ENCODE measurements around the gene ZNF423. TPM values are rescaled to one million over a fixed set of nuclear protein-coding genes. Genes with fewer than 3 reads are reported as not detected.
A peak's percentile ranks its signal among the peaks of the same experiment; 100 is the strongest.

Gene ZNF423
- total and polyA plus RNA-seq, 4 donors, result 16.9 to 43.0 (median 34.4) TPM

GRCh38 chr16:49596648-49597291 lies 259.1 kb downstream of the ZNF423 start:
- Histone ChIP-seq H3K27ac (ENCODE audit: low read depth, low read length) (peak overlapping the region; percentile 59), H3K27me3 (ENCODE audit: control insufficient read depth, insufficient read depth, low read length) (no peaks in the 10 kb centered on the region), H3K9me3 (ENCODE audit: control insufficient read depth, insufficient read depth, low read length) (no peaks in the 10 kb centered on the region), H3K36me3 (ENCODE audit: control insufficient read depth, insufficient read depth, low read length) (no peaks in the 10 kb centered on the region), H3K4me3 (ENCODE audit: low read depth, low read length) (no peak overlapping the region), H3K4me1 (ENCODE audit: control insufficient read depth, insufficient read depth, low read length) (peaks cover 36% of the 10 kb centered on the region)
- WGBS (ENCODE audit: insufficient coverage), result 26% methylated on average over 7 of the region's 10 CpGs
- DNase-seq (ENCODE audit: low read depth in 4 of 6, low spot score in 6 of 6), result peak in 2 of 6 donors; percentile 65 to 68

GRCh38 chr16:49596068-49596467 lies 259.8 kb downstream of the ZNF423 start:
- Histone ChIP-seq H3K4me3 (ENCODE audit: low read depth, low read length) (no peak overlapping the region), H3K36me3 (ENCODE audit: control insufficient read depth, insufficient read depth, low read length) (no peaks in the 10 kb centered on the region), H3K27me3 (ENCODE audit: control insufficient read depth, insufficient read depth, low read length) (no peaks in the 10 kb centered on the region), H3K9me3 (ENCODE audit: control insufficient read depth, insufficient read depth, low read length) (no peaks in the 10 kb centered on the region), H3K27ac (ENCODE audit: low read depth, low read length) (peak overlapping the region; percentile 42), H3K4me1 (ENCODE audit: control insufficient read depth, insufficient read depth, low read length) (peaks cover 36% of the 10 kb centered on the region)
- no CpG with 5 or more reads among the region's 11 CpGs for WGBS (ENCODE audit: insufficient coverage)
- peak in 2 of 6 donors; percentile 55 to 81 for DNase-seq (ENCODE audit: low read depth in 4 of 6, low spot score in 6 of 6)

GRCh38 chr16:49594685-49595498 lies 261.0 kb downstream of the ZNF423 start:
- no peaks in the 10 kb centered on the region for H3K27me3 ChIP-seq (ENCODE audit: control insufficient read depth, insufficient read depth, low read length)
- no peaks in the 10 kb centered on the region for H3K9me3 ChIP-seq (ENCODE audit: control insufficient read depth, insufficient read depth, low read length)
- peak overlapping the region; percentile 25 for H3K27ac ChIP-seq (ENCODE audit: low read depth, low read length)
- no peaks in the 10 kb centered on the region for H3K36me3 ChIP-seq (ENCODE audit: control insufficient read depth, insufficient read depth, low read length)
- H3K4me1 ChIP-seq (ENCODE audit: control insufficient read depth, insufficient read depth, low read length), result peaks cover 36% of the 10 kb centered on the region
- no peak for DNase-seq (ENCODE audit: low read depth in 4 of 6, low spot score in 6 of 6)
- WGBS (ENCODE audit: insufficient coverage), result 79% methylated on average over 11 of the region's 12 CpGs
- no peak overlapping the region for H3K4me3 ChIP-seq (ENCODE audit: low read depth, low read length)

GRCh38 chr16:49594153-49594552 lies 261.8 kb downstream of the ZNF423 start:
- Histone ChIP-seq H3K36me3 (ENCODE audit: control insufficient read depth, insufficient read depth, low read length) (no peaks in the 10 kb centered on the region), H3K27me3 (ENCODE audit: control insufficient read depth, insufficient read depth, low read length) (no peaks in the 10 kb centered on the region), H3K9me3 (ENCODE audit: control insufficient read depth, insufficient read depth, low read length) (no peaks in the 10 kb centered on the region), H3K4me3 (ENCODE audit: low read depth, low read length) (no peak overlapping the region), H3K4me1 (ENCODE audit: control insufficient read depth, insufficient read depth, low read length) (peaks cover 43% of the 10 kb centered on the region), H3K27ac (ENCODE audit: low read depth, low read length) (no peak overlapping the region)
- no CpG with 5 or more reads among the region's 2 CpGs for WGBS (ENCODE audit: insufficient coverage)
- DNase-seq (ENCODE audit: low read depth in 4 of 6, low spot score in 6 of 6), result no peak

GRCh38 chr16:49593424-49594040 lies 262.4 kb downstream of the ZNF423 start:
- Histone ChIP-seq H3K36me3 (ENCODE audit: control insufficient read depth, insufficient read depth, low read length) (no peaks in the 10 kb centered on the region), H3K27me3 (ENCODE audit: control insufficient read depth, insufficient read depth, low read length) (no peaks in the 10 kb centered on the region), H3K9me3 (ENCODE audit: control insufficient read depth, insufficient read depth, low read length) (no peaks in the 10 kb centered on the region), H3K27ac (ENCODE audit: low read depth, low read length) (no peak overlapping the region), H3K4me1 (ENCODE audit: control insufficient read depth, insufficient read depth, low read length) (peaks cover 43% of the 10 kb centered on the region), H3K4me3 (ENCODE audit: low read depth, low read length) (no peak overlapping the region)
- 88% methylated on average over 5 of the region's 8 CpGs for WGBS (ENCODE audit: insufficient coverage)
- no peak for DNase-seq (ENCODE audit: low read depth in 4 of 6, low spot score in 6 of 6)

GRCh38 chr16:49592546-49593423 lies 263.1 kb downstream of the ZNF423 start:
- H3K27ac ChIP-seq (ENCODE audit: low read depth, low read length), result no peak overlapping the region
- DNase-seq (ENCODE audit: low read depth in 4 of 6, low spot score in 6 of 6), result peak in 2 of 6 donors; percentile 69 to 74

GRCh38 chr16:49590166-49590871 lies 265.6 kb downstream of the ZNF423 start:
- H3K27ac ChIP-seq (ENCODE audit: low read depth, low read length), result no peak overlapping the region
- no peak for DNase-seq (ENCODE audit: low read depth in 4 of 6, low spot score in 6 of 6)
- peaks cover 47% of the 10 kb centered on the region for H3K4me1 ChIP-seq (ENCODE audit: control insufficient read depth, insufficient read depth, low read length)

More at GRCh38 chr16:49592546-49593423, 263.1 kb downstream of the ZNF423 start:
- Histone ChIP-seq H3K9me3 (ENCODE audit: control insufficient read depth, insufficient read depth, low read length) (no peaks in the 10 kb centered on the region), H3K27me3 (ENCODE audit: control insufficient read depth, insufficient read depth, low read length) (no peaks in the 10 kb centered on the region), H3K4me3 (ENCODE audit: low read depth, low read length) (no peak overlapping the region), H3K4me1 (ENCODE audit: control insufficient read depth, insufficient read depth, low read length) (peaks cover 43% of the 10 kb centered on the region), H3K36me3 (ENCODE audit: control insufficient read depth, insufficient read depth, low read length) (no peaks in the 10 kb centered on the region)
- WGBS (ENCODE audit: insufficient coverage), result 31% methylated on average over 7 of the region's 13 CpGs

GRCh38 chr16:49589544-49590031 lies 266.3 kb downstream of the ZNF423 start:
- 48% methylated on average over 11 of the region's 15 CpGs for WGBS (ENCODE audit: insufficient coverage)

More at GRCh38 chr16:49590166-49590871, 265.6 kb downstream of the ZNF423 start:
- Histone ChIP-seq H3K9me3 (ENCODE audit: control insufficient read depth, insufficient read depth, low read length) (no peaks in the 10 kb centered on the region), H3K36me3 (ENCODE audit: control insufficient read depth, insufficient read depth, low read length) (no peaks in the 10 kb centered on the region), H3K27me3 (ENCODE audit: control insufficient read depth, insufficient read depth, low read length) (no peaks in the 10 kb centered on the region), H3K4me3 (ENCODE audit: low read depth, low read length) (no peak overlapping the region)
- 75% methylated on average over 17 of the region's 21 CpGs for WGBS (ENCODE audit: insufficient coverage)

More at GRCh38 chr16:49589544-49590031, 266.3 kb downstream of the ZNF423 start:
- no peaks in the 10 kb centered on the region for H3K9me3 ChIP-seq (ENCODE audit: control insufficient read depth, insufficient read depth, low read length)
- H3K4me3 ChIP-seq (ENCODE audit: low read depth, low read length), result no peak overlapping the region
- H3K27ac ChIP-seq (ENCODE audit: low read depth, low read length), result no peak overlapping the region
- no peaks in the 10 kb centered on the region for H3K36me3 ChIP-seq (ENCODE audit: control insufficient read depth, insufficient read depth, low read length)
- peak in 2 of 6 donors; percentile 47 to 87 for DNase-seq (ENCODE audit: low read depth in 4 of 6, low spot score in 6 of 6)
- H3K27me3 ChIP-seq (ENCODE audit: control insufficient read depth, insufficient read depth, low read length), result no peaks in the 10 kb centered on the region
- peaks cover 45% of the 10 kb centered on the region for H3K4me1 ChIP-seq (ENCODE audit: control insufficient read depth, insufficient read depth, low read length)
